ENCODE data around the gene KSR1.

GRCh38 chr17:27616414-27616813, 160.2 kb downstream of the KSR1 start:
- TF ChIP-seq, protein P1, sequence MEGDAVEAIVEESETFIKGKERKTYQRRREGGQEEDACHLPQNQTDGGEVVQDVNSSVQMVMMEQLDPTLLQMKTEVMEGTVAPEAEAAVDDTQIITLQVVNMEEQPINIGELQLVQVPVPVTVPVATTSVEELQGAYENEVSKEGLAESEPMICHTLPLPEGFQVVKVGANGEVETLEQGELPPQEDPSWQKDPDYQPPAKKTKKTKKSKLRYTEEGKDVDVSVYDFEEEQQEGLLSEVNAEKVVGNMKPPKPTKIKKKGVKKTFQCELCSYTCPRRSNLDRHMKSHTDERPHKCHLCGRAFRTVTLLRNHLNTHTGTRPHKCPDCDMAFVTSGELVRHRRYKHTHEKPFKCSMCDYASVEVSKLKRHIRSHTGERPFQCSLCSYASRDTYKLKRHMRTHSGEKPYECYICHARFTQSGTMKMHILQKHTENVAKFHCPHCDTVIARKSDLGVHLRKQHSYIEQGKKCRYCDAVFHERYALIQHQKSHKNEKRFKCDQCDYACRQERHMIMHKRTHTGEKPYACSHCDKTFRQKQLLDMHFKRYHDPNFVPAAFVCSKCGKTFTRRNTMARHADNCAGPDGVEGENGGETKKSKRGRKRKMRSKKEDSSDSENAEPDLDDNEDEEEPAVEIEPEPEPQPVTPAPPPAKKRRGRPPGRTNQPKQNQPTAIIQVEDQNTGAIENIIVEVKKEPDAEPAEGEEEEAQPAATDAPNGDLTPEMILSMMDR (IDR thresholded peaks at IDR 0.05), result no peak
- TF ChIP-seq POLR2A (IDR thresholded peaks at IDR 0.05), result no peak

All from Peyer's patch (tissue), 4 donors.